ENCODE results near the gene S100A2. TPM values are rescaled to one million over a fixed set of nuclear protein-coding genes. Genes with fewer than 3 reads are reported as not detected.

The S100A2 gene
- total RNA-seq, 1 experiment from 2014 or later, result 373 TPM

GRCh38 chr1:153571706-153572105, 6.1 kb upstream of the S100A2 start:
- peak overlapping the region; percentile 48; the same call in 1 of the 2 replicates for H3K4me2 ChIP-seq (ENCODE audit: low read length)
- peak overlapping the region; percentile 76 for H3K27ac ChIP-seq (ENCODE audit: low read length)
- CTCF ChIA-PET, result interaction anchor here (0.6 to 2.0 kb wide), 13 partner anchors 26 to 72 kb away, joined by 3 to 25 read pairs (median 6); partner anchors contain the start of genes CHTOP, S100A13, S100A14 and S100A16
- H3F3A ChIP-seq (ENCODE audit: low read length, unreplicated experiment), result peaks cover 5% of the 10 kb centered on the region
- H3K36me3 ChIP-seq (ENCODE audit: low read depth, low read length), result no peaks in the 10 kb centered on the region
- H3K9me3 ChIP-seq (ENCODE audit: low read length), result no peaks in the 10 kb centered on the region
- H3K79me2 ChIP-seq (ENCODE audit: low read length), result peaks cover 4% of the 10 kb centered on the region; the same call in 1 of the 2 replicates
- no peaks in the 10 kb centered on the region for H3K9me2 ChIP-seq (replicated peaks; ENCODE audit: low read length)
- DNase-seq (no peak), ATAC-seq (no peak)
- peak overlapping the region; percentile 26 for H3K9ac ChIP-seq (ENCODE audit: low read length)
- H4K20me1 ChIP-seq (ENCODE audit: low read length), result no peaks in the 10 kb centered on the region
- no TSS peak for BruUV-seq (replicated peaks)
- POLR2A ChIA-PET (ENCODE audit: unreplicated experiment), result interaction anchor here (0.5 to 0.9 kb wide), 4 partner anchors 41 to 97 kb away, joined by 3 to 4 read pairs (median 3); partner anchors contain the start of genes S100A14 and S100A16
- H3K27me3 ChIP-seq (ENCODE audit: low read length), result no peaks in the 10 kb centered on the region
- no peak overlapping the region for H3K4me3 ChIP-seq (ENCODE audit: low read length)
- TF ChIP-seq CTCF (conservative IDR thresholded peaks at IDR 0.05; ENCODE audit: low read depth, low read length) (no peak), EZH2 (IDR thresholded peaks at IDR 0.05; ENCODE audit: low read length, unreplicated experiment) (no peak), EZH2phosphoT487 (IDR thresholded peaks at IDR 0.05; ENCODE audit: borderline replicate concordance, low read length) (no peak)
- H3K4me1 ChIP-seq (ENCODE audit: insufficient read depth, low read length), result peaks cover 47% of the 10 kb centered on the region
- intact Hi-C loops (cut with micrococcal nuclease), result loop anchor here (1.0 to 2.0 kb wide), 4 partner anchors 37 to 177 kb away; no protein-coding TSS in a partner anchor
- H2AFZ ChIP-seq (ENCODE audit: low read length), result no peak overlapping the region

- Histone ChIP-seq H2AFZ (ENCODE audit: low read length) (no peak overlapping the region), H3K9me2 (replicated peaks; ENCODE audit: low read length) (no peaks in the 10 kb centered on the region), H3F3A (ENCODE audit: low read length, unreplicated experiment) (peaks cover 7% of the 10 kb centered on the region), H3K79me2 (ENCODE audit: low read length) (peaks cover 4% of the 10 kb centered on the region; the same call in 1 of the 2 replicates), H3K9me3 (ENCODE audit: low read length) (no peaks in the 10 kb centered on the region), H3K4me1 (ENCODE audit: insufficient read depth, low read length) (peaks cover 51% of the 10 kb centered on the region), H4K20me1 (ENCODE audit: low read length) (no peaks in the 10 kb centered on the region), H3K9ac (ENCODE audit: low read length) (no peak overlapping the region), H3K4me2 (ENCODE audit: low read length) (no peak overlapping the region), H3K27me3 (ENCODE audit: low read length) (no peaks in the 10 kb centered on the region), H3K27ac (ENCODE audit: low read length) (no peak overlapping the region), H3K36me3 (ENCODE audit: low read depth, low read length) (no peaks in the 10 kb centered on the region), H3K4me3 (ENCODE audit: low read length) (no peak overlapping the region)
- BruUV-seq (replicated peaks), result no TSS peak
- no peak for TF ChIP-seq EZH2 (IDR thresholded peaks at IDR 0.05; ENCODE audit: low read length, unreplicated experiment)
- TF ChIP-seq EZH2phosphoT487 (IDR thresholded peaks at IDR 0.05; ENCODE audit: borderline replicate concordance, low read length), result no peak
- no peak for TF ChIP-seq CTCF (conservative IDR thresholded peaks at IDR 0.05; ENCODE audit: low read depth, low read length)
- no peak for ATAC-seq
- no peak for DNase-seq
- ChIA-PET POLR2A (ENCODE audit: unreplicated experiment) (interaction anchor here (0.6 kb wide), 1 partner anchor 75 kb away, joined by 5 read pairs; no protein-coding TSS in a partner anchor), CTCF (interaction anchor here (0.6 kb wide), 2 partner anchors 73 to 1080 kb away, joined by 3 to 6 read pairs; no protein-coding TSS in a partner anchor)
- intact Hi-C loops (cut with micrococcal nuclease), result no loop called here
Observed at GRCh38 chr1:153570874-153571273, 5.2 kb upstream of the S100A2 start.

GRCh38 chr1:153569465-153569864, 3.8 kb upstream of the S100A2 start:
- BruUV-seq (replicated peaks), result no TSS peak
- no peaks in the 10 kb centered on the region for H4K20me1 ChIP-seq (ENCODE audit: low read length)
- TF ChIP-seq EZH2phosphoT487 (IDR thresholded peaks at IDR 0.05; ENCODE audit: borderline replicate concordance, low read length) (no peak), CTCF (conservative IDR thresholded peaks at IDR 0.05; ENCODE audit: low read depth, low read length) (no peak)
- H3K9me3 ChIP-seq (ENCODE audit: low read length), result no peaks in the 10 kb centered on the region
- DNase-seq (no peak), ATAC-seq (no peak)
- no peak overlapping the region for H2AFZ ChIP-seq (ENCODE audit: low read length)
- H3K9ac ChIP-seq (ENCODE audit: low read length), result peak overlapping the region; percentile 94; the same call in 1 of the 2 replicates
- H3K4me3 ChIP-seq (ENCODE audit: low read length), result no peak overlapping the region
- H3K27me3 ChIP-seq (ENCODE audit: low read length), result no peaks in the 10 kb centered on the region
- peaks cover 8% of the 10 kb centered on the region for H3F3A ChIP-seq (ENCODE audit: low read length, unreplicated experiment)
- no peaks in the 10 kb centered on the region for H3K36me3 ChIP-seq (ENCODE audit: low read depth, low read length)
- no peak overlapping the region for H3K4me2 ChIP-seq (ENCODE audit: low read length)
- CTCF ChIA-PET, result interaction anchor here (0.6 kb wide), 2 partner anchors 54 to 58 kb away, joined by 3 to 4 read pairs; no protein-coding TSS in a partner anchor
- POLR2A ChIA-PET (ENCODE audit: unreplicated experiment), result no interaction called here
- peaks cover 15% of the 10 kb centered on the region for H3K79me2 ChIP-seq (ENCODE audit: low read length)
- H3K27ac ChIP-seq (ENCODE audit: low read length), result peak overlapping the region; percentile 100
- intact Hi-C loops (cut with micrococcal nuclease), result no loop called here
- no peaks in the 10 kb centered on the region for H3K9me2 ChIP-seq (replicated peaks; ENCODE audit: low read length)
- peaks cover 65% of the 10 kb centered on the region for H3K4me1 ChIP-seq (ENCODE audit: insufficient read depth, low read length)
